M059J (cell line): ENCODE measurements around the gene MFF. TPM values are rescaled to one million over a fixed set of nuclear protein-coding genes. Genes with fewer than 3 reads are reported as not detected.
"Not testable (repeated sequence)": the region's sequence is repeated elsewhere in the genome, so short reads cannot be mapped to it uniquely, and the experiment has no call there.

Experiments
- DNase-seq: peaks from one replicate; pipeline ENCODE4 v3.0.0-alpha.2; 2012; ENCODE audit warnings: low read depth
- total RNA-seq: library from RNA; depleted of rRNA; stranded (reverse); fragments of >200 nt; shearing (Covaris generic); gene quantifications from 2 replicates; pipeline ENCODE4 v1.2.3, GENCODE V29; 2014

MFF gene
- total RNA-seq, 1 experiment from 2014 or later: 148 TPM

GRCh38 chr2:227335713-227336112 lies 10.7 kb downstream of the MFF start:
- no peak for DNase-seq

GRCh38 chr2:227337442-227337841 lies 12.4 kb downstream of the MFF start:
- DNase-seq: no peak

GRCh38 chr2:227339098-227339599 lies 14.1 kb downstream of the MFF start:
- DNase-seq: no peak

GRCh38 chr2:227340106-227340505 lies 15.1 kb downstream of the MFF start:
- DNase-seq: no peak

- no peak for DNase-seq
Observed at GRCh38 chr2:227341553-227341952, 16.5 kb downstream of the MFF start.

GRCh38 chr2:227344231-227344630 lies 19.2 kb downstream of the MFF start:
- DNase-seq: no peak

GRCh38 chr2:227347117-227347516 lies 22.1 kb downstream of the MFF start:
- DNase-seq: no peak

GRCh38 chr2:227348324-227348723 lies 23.3 kb downstream of the MFF start:
- DNase-seq: no peak

- DNase-seq: no peak
Observed at GRCh38 chr2:227349989-227350612, 25.1 kb downstream of the MFF start.

GRCh38 chr2:227351639-227352038 lies 26.6 kb downstream of the MFF start:
- no peak for DNase-seq

- DNase-seq: no peak
Observed at GRCh38 chr2:227360351-227360750, 35.3 kb downstream of the MFF start.

- no peak for DNase-seq
Observed at GRCh38 chr2:227363756-227364155, 38.7 kb downstream of the MFF start.

GRCh38 chr2:227364585-227365263 lies 39.7 kb downstream of the MFF start:
- not testable (repeated sequence) for DNase-seq

GRCh38 chr2:227365833-227366232 lies 40.8 kb downstream of the MFF start:
- DNase-seq: no peak

- peak; percentile 37 for DNase-seq
Observed at GRCh38 chr2:227366769-227367426, 41.8 kb downstream of the MFF start.

GRCh38 chr2:227367427-227367795 lies 42.4 kb downstream of the MFF start:
- no peak for DNase-seq

GRCh38 chr2:227368574-227368973 lies 43.5 kb downstream of the MFF start:
- no peak for DNase-seq

GRCh38 chr2:227370092-227370491 lies 45.0 kb downstream of the MFF start:
- DNase-seq: no peak

GRCh38 chr2:227370791-227371312 lies 45.8 kb downstream of the MFF start:
- peak; percentile 47 for DNase-seq

- no peak for DNase-seq
Observed at GRCh38 chr2:227373389-227373788, 48.3 kb downstream of the MFF start.

GRCh38 chr2:227374158-227374557 lies 49.1 kb downstream of the MFF start:
- DNase-seq: peak; percentile 70

GRCh38 chr2:227376656-227377396 lies 51.8 kb downstream of the MFF start:
- DNase-seq: no peak
